GM21723 (cell line): ENCODE measurements around the gene SYTL2.
"Not testable (repeated sequence)": the region's sequence is repeated elsewhere in the genome, so short reads cannot be mapped to it uniquely, and the experiment has no call there.

Experiments used
- ATAC-seq: cut with Tn5 transposase; IDR thresholded peaks from one replicate; pipeline ENCODE4 v1.9.1; 2021; ENCODE audit warnings: mild to moderate bottlenecking, moderate library complexity; ENCODE audit not compliant: unreplicated experiment

The SYTL2 gene

GRCh38 chr11:85795712-85796487 lies 15.0 kb downstream of the SYTL2 start:
- no peak for ATAC-seq

- no peak for ATAC-seq
Observed at GRCh38 chr11:85791409-85791990, 19.4 kb downstream of the SYTL2 start.

GRCh38 chr11:85787809-85788760 lies 22.9 kb downstream of the SYTL2 start:
- no peak for ATAC-seq

GRCh38 chr11:85787168-85787567 lies 23.8 kb downstream of the SYTL2 start:
- no peak for ATAC-seq

GRCh38 chr11:85784480-85785265 lies 26.3 kb downstream of the SYTL2 start:
- ATAC-seq: no peak

- ATAC-seq: no peak
Observed at GRCh38 chr11:85783758-85784157, 27.2 kb downstream of the SYTL2 start.

GRCh38 chr11:85780780-85781517 lies 30.0 kb downstream of the SYTL2 start:
- not testable (repeated sequence) for ATAC-seq

- ATAC-seq: no peak
Observed at GRCh38 chr11:85779956-85780640, 30.8 kb downstream of the SYTL2 start.

- not testable (repeated sequence) for ATAC-seq
Observed at GRCh38 chr11:85777603-85777972, 33.4 kb downstream of the SYTL2 start.

- ATAC-seq: no peak
Observed at GRCh38 chr11:85776951-85777602, 33.9 kb downstream of the SYTL2 start.

- ATAC-seq: no peak
Observed at GRCh38 chr11:85774256-85775101, 36.5 kb downstream of the SYTL2 start.

- no peak for ATAC-seq
Observed at GRCh38 chr11:85772695-85773094, 38.2 kb downstream of the SYTL2 start.

GRCh38 chr11:85771568-85771967 lies 39.4 kb downstream of the SYTL2 start:
- no peak for ATAC-seq

GRCh38 chr11:85769771-85770170 lies 41.2 kb downstream of the SYTL2 start:
- ATAC-seq: no peak

- no peak for ATAC-seq
Observed at GRCh38 chr11:85768473-85769146, 42.3 kb downstream of the SYTL2 start.

- no peak for ATAC-seq
Observed at GRCh38 chr11:85767246-85767945, 43.5 kb downstream of the SYTL2 start.

- no peak for ATAC-seq
Observed at GRCh38 chr11:85766721-85767161, 44.2 kb downstream of the SYTL2 start.
